H7 (cell line): ENCODE measurements around the gene PIWIL4. TPM values are rescaled to one million over a fixed set of nuclear protein-coding genes. Genes with fewer than 3 reads are reported as not detected.

Experiments
- DNase-seq: peaks from one replicate; pipeline ENCODE4 v3.0.0; 2012
- H3K27me3 ChIP-seq: 2 replicates; pipeline ENCODE4 v1.6.0; 2011; ENCODE audit warnings: mild to moderate bottlenecking, low read length; ENCODE audit not compliant: control insufficient read depth, insufficient read depth
- H3K36me3 ChIP-seq: replicated peaks from 2 replicates; pipeline ENCODE4 v1.5.1; 2011; ENCODE audit warnings: low read length; ENCODE audit not compliant: control insufficient read depth, insufficient read depth
- H3K4me3 ChIP-seq: 2 replicates; pipeline ENCODE4 v1.5.1; 2011; ENCODE audit warnings: low read depth, mild to moderate bottlenecking, control low read depth, low read length, moderate library complexity; ENCODE audit not compliant: insufficient read depth
- total RNA-seq: library from RNA; depleted of rRNA; stranded (reverse); fragments of >200 nt; shearing (Covaris generic); gene quantifications from 2 replicates; pipeline ENCODE4 v1.2.3, GENCODE V29; 2014; rRNA removed

Gene PIWIL4
- total RNA-seq, 1 experiment from 2014 or later = 1.2 TPM

- no peaks in the 10 kb centered on the region for H3K27me3 ChIP-seq
- peaks cover 2% of the 10 kb centered on the region; the same call in 1 of the 2 replicates for H3K36me3 ChIP-seq
- no peak for DNase-seq
- H3K4me3 ChIP-seq = no peak overlapping the region
Observed at GRCh38 chr11:94664346-94664745, 97.2 kb downstream of the PIWIL4 start.

GRCh38 chr11:94665116-94665659 is 98.0 kb downstream of the PIWIL4 start:
- DNase-seq = no peak
- Histone ChIP-seq H3K4me3 (no peak overlapping the region), H3K36me3 (peaks cover 2% of the 10 kb centered on the region), H3K27me3 (no peaks in the 10 kb centered on the region)

GRCh38 chr11:94666792-94667721 is 99.9 kb downstream of the PIWIL4 start:
- DNase-seq = no peak
- H3K36me3 ChIP-seq = peaks cover 2% of the 10 kb centered on the region
- no peak overlapping the region for H3K4me3 ChIP-seq
- H3K27me3 ChIP-seq = no peaks in the 10 kb centered on the region

- H3K4me3 ChIP-seq = no peak overlapping the region
- no peak for DNase-seq
- no peaks in the 10 kb centered on the region for H3K27me3 ChIP-seq
Observed at GRCh38 chr11:94668212-94668793, 101.1 kb downstream of the PIWIL4 start.

GRCh38 chr11:94669023-94669422 is 101.9 kb downstream of the PIWIL4 start:
- no peak overlapping the region for H3K4me3 ChIP-seq

More at GRCh38 chr11:94668212-94668793, 101.1 kb downstream of the PIWIL4 start:
- peaks cover 2% of the 10 kb centered on the region for H3K36me3 ChIP-seq

More at GRCh38 chr11:94669023-94669422, 101.9 kb downstream of the PIWIL4 start:
- Histone ChIP-seq H3K36me3 (peaks cover 2% of the 10 kb centered on the region), H3K27me3 (no peaks in the 10 kb centered on the region)
- DNase-seq = no peak

Other genes with a start within 250 kb of the PIWIL4 start
- gene GPR83, start 165.9 kb upstream of the PIWIL4 start, total RNA-seq = 0.26 and 0.38 TPM in 2 replicates
- 14.8 and 18.5 TPM in 2 replicates for gene MRE11, start 73.5 kb upstream of the PIWIL4 start, total RNA-seq
- 10.0 and 18.2 TPM in 2 replicates for gene ANKRD49, start 73.4 kb upstream of the PIWIL4 start, total RNA-seq
- not detected in 2 replicates for gene C11orf97, start 54.9 kb upstream of the PIWIL4 start, total RNA-seq
- gene FUT4, start 23.4 kb upstream of the PIWIL4 start, total RNA-seq = 7.5 and 8.6 TPM in 2 replicates
- 18.0 and 20.7 TPM in 2 replicates for gene AMOTL1, start 201.0 kb downstream of the PIWIL4 start, total RNA-seq